Measurements from ENCODE around the gene TBC1D19.
A peak's percentile ranks its signal among the peaks of the same experiment; 100 is the strongest.

The TBC1D19 gene

DNA sequence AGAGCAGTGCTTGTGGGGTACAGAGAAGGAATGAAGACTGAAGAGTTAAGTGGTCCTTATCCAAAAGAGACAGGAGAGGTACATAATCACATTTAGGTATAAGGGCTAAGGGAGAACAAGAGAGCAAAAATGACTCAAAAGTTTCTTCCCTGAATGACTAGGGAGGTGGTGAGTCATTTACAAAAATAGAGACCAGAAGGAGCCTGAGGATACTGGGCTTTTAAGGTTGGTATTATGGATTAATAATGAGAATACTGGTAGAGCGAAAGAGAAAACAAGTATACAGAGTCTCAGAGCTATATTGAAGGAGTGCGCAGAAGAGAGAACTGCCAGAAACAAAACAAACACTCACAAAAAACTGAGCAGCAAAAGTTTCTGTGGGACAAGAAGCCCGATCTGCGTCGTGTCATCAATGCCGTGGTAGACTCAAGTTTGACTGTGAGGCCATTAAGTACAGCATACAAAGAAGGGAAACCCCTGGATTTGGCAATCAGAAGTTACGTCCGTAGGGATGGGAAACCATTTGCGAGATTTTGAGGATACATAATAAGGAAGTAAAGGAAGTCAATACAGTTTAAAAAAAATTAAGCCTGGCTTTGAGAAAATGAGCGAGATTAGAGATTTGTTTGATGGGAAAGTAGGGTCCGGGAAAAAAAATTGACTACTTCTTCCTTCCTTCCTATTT is 147.6 kb downstream of the TBC1D19 start:
- DNase-seq, result no peak

DNA sequence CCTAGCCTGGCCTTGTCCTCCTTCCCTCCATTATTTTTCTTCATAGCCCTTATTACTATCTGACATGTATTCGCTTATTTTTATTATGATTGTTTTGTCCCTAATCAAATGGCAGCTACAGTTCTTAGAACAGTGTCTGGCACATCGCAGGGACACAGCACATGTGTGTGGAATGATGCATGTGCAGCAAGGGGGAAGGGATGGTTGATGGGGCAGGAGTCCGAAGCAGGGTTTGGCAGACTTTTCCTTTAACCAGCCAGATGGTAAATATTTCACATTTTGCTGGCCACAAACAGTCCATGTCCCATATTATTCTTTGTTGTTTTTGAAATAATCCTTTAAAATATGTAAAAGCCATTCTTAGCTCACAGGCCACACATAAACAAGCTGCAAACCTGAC is 148.5 kb downstream of the TBC1D19 start:
- no peak for DNase-seq

DNA sequence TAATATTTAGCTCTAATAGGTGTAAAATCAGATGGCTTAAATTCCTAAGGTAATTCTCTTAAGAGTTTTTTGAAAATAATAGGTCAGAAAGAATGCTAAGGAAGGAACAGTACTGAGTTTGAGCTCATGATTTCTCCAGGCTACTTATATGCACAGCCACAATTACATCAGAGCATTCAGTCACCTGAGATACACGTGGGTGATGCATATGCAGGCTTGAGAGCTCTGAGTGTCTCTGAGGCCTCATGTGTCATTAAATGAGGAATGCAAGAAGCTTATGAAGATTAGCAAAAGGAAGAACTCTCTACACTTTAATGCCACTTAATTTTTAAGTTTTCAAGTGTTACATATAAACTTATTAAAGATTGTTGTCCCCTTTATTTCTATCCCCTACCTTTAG is 152.7 kb downstream of the TBC1D19 start:
- DNase-seq, result no peak

DNA sequence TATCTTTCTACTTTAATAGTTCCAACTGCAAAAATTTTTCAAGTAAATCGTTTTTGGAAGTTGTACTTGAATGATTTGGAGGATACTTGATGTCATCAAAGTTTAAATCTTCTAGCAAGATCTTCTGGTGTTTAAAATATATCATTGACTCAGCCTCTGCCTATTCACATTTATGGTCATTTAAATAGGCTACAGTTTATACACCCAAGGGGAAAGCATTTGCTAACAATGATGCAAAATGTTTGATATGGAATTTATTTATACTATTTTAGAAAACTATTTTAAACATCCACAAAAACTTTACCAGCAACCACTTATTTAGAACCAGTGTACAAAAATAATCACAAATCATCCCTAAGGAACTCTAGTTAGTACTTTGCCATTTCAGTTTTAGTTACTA is 153.5 kb downstream of the TBC1D19 start:
- DNase-seq, result no peak

DNA sequence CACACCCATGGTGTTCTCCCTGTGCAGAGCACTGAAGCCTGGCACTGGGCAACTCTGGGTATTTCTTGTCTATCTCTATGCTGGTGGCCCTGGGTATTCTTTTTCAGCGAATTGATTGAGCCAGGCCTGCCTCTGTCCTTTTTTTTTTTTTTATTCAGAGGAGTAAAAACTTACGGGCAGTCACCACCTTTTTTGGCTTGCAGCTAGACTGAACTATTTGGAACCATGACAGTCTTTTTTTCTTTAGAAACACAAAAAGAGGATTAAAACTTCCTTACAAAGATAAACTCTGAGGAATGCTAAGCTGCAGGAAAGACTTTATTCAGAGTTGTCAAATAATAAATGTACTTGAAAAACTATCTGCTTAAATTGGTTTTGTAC is 157.6 kb downstream of the TBC1D19 start:
- DNase-seq, result peak in 3 of 56 donors; percentile 6 to 10 (median 9)

DNA sequence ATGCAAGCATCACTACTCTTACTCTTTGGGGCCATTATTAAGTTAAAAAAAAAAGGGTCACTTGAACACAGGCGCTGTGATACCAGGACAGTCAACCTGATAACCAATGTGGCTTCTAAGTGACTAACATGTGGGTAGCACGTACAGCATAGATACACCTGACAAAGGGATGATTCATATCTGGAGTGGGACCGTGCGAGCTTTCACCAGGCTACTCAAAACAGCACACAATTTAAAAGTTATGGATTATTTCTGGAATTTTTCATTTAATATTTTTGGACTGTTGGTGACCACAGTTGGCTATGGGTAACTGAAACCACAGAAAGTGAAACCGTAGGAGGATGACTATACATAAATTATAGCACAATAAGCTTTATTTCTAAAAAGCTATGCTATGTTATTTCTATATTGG is 162.9 kb downstream of the TBC1D19 start:
- no peak for DNase-seq

DNA sequence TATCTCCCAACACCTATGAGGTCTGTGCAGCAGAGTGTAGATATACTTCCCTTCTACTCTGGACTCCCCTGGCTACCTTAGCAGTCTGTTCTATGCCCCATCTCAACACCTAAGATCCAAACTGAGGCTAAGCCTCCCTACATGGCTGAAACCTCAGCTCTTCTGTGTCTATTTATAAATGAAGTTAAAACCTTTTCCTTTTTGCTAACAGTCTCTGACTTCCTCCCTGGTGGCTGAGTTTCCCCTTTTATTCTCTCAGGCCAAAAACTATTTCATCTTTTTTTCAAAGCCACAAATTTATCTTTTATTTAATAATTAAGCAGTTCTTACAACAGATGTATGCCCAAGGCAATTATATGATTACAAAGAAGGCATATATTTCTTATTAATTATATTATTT is 164.9 kb downstream of the TBC1D19 start:
- no peak for DNase-seq

DNA sequence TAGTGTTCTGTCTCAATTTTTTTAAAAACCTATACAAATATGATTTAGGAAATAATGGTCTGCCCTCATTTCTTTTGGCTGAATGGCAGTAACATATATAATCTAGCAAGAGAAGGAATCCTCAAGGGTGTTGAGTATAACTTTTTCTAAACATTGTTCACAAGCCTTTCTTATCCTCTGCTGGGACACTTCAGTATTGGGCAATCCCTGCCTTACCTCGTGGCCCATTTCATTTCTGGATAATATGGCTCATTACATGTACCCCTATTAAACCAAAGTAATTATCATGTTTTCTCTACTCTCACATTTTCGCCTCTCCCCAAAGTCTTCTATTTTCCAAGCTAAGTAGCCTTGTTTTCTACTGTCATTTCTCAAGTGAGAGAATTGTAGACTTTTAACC is 166.0 kb downstream of the TBC1D19 start:
- DNase-seq, result no peak

DNA sequence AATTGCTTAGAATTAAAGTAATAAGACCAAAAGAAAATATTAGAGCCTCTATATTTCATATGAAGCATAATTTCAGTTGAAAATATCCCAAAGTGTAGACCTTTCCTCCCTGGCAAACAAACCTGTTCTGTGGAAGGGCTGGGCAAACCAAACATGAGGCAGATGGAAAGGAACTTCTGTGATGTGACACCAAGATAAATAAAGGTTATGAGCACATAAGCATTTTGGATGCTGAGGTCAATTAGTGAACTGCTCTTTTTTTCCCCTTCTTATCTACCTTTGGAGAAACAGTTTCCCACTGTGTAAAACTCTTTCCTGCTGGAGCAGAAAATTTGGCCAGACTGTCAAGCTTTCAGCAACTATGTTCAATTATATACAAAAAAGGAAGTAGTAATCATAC is 167.1 kb downstream of the TBC1D19 start:
- no peak for DNase-seq

DNA sequence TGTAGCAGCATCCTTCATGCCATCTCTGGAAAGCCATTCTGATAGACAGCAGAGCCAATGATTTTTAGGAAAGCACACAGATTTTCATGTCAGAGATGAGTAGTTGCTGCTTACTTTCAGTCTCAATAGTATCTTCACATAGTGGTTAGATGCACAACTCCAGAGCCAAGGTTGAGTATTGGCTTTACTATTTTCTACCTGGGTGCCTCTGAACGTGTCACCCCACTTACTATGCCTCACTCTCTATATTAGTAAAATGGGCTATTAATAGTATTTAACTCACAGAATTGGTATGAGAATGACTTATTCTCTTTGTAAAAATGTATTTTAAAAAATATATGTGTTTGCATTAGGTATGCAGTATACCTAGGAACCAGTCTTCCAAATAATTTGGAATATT is 168.0 kb downstream of the TBC1D19 start:
- no peak for DNase-seq

DNA sequence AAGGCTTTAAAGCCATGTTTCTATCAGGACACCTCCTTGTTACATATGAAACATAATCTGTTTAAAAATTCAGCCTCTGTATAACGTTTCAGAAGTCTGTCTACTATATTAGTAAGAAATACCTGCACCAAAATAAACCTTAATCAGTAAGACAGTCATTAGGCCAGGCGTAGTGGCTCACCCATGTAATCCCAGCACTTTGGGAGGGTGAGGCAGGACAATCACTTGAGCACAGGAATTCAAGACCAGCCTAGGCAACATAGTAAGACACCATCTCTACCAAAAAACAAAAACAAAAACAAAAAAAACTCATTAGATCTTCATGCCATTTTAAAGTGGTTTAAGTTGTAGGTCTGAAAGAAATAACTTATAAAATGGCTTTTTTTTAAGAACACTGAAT is 169.3 kb downstream of the TBC1D19 start:
- no peak for DNase-seq

DNA sequence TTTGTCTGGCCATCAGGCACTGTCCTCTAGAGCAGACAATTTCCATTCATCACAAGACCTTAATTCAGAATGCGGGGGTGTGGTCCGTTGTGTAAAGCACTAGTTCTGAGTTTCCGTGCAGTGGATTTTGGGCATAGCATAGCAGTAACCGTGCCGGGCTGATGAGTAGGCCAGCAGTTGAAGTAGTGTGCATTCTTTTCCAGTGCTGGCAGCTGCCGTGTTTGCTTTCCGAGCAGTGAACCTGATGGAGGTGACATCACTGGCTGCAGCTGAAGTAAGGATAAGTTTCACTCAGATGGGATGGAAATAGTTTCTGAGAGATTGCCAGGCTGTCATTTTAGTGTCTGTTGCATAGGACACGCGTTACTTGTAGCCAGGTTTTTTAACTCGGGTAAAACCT is 169.7 kb downstream of the TBC1D19 start:
- no peak for DNase-seq

DNA sequence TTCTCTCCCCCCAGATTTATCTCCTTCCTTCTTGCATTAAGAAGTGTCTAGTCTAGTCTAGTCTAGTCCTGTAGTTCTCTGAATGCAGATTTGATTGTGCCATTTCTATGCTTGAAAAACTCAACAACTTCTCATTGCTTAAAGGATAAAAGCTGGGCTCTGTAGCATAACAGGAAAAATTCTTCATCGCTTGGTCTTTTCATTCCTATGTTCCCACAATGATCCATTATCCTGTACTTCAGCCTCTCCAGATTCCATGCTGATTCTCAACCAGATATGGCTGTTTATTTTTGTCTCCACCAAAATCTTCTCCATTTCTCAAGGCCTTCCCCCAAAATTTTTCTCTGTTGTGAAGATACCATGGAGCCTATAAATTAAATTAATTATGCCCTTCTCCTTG is 173.9 kb downstream of the TBC1D19 start:
- no peak for DNase-seq

DNA sequence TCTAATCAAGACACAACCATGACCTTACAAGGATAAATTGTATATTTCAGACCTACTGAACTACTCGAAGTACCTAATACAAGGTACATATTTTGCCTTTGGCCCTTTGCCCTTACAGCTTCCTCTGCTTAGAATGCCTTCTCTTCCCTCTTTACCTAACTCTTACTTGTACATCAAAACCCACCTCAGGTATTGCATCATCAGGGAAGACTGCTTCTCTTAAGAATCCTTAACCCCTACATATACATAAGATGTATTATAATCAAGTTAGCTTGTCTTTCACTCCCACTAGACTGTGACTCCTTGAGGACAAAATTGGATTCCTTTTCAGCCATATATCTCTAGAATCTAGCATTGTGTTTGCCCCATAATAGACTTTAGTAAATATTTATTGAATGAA is 175.0 kb downstream of the TBC1D19 start:
- no peak for DNase-seq

DNA sequence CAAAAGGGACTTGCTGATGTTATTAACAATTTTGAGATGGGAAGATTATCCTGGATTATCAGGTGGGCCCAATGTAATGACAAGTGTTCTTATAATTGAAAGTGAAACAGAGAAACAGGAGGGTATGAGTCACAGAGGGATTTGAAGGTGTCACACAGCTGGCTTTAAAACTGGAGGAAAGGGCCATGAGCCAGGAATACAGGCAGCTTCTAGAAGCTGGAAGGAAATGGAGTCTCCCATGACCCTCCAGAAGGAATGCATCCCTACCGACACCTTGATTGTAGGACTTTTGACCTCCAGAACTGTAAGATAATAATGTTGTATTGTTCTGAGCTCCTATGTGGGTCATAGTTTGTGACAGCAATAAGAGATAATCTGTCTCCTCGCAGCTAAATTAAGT is 178.8 kb downstream of the TBC1D19 start:
- no peak for DNase-seq

DNA sequence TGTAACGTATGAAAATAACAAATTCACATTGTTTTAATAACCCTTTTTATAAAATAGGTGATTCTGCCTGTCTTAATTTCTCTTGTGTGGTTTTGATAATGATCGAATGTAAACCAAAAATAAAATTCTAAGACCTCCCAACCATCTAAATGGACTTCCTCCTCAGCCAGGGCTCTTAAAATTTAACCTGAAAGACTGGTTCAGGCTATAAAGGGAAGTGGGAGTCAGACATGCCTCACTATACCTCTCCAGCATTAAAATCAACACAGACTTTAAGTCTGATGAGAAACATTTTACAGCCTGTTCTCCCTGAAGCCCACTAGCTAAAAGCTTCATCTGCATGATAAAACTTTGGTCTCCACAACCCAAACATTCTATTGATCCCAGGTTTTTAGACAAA is 179.2 kb downstream of the TBC1D19 start:
- no peak for DNase-seq

DNA sequence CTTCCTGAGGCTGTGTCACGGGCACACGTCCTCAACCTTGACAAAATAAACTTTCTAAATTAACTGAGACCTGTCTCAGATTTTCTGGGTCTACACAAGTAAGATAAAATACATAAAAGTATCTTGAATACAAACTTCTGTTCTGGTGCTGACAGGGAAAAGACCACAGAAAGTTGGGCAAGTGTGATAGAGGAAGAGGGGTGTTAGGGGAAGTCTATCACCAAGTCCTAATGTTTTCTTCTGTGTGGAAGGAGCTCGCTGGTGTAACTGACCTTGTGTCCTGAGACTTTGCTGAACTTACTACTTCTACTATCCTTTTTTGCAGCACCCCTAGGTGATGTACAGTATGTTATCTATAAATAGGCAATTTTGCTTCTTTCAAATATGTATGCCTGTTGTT is 179.8 kb downstream of the TBC1D19 start:
- no peak for DNase-seq

DNA sequence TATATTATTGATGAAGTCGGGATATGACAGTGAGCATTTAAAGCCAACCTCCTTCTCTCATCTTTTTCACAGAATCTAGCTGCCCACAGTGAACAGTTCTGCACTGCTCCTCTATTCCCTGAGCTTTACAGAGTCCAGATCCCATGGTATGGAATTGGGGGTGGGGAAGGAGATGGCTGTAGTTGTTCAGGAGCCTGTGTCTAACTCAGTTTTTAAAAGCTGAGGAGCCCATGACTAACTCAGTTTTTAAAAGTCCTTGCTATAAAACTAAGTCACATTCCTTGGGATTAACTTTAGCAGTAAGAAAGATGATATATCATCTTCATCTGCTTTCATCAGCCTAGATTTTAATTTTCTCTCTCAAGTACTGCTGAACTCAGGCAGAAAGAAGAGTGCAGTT is 180.3 kb downstream of the TBC1D19 start:
- DNase-seq, result no peak

DNA sequence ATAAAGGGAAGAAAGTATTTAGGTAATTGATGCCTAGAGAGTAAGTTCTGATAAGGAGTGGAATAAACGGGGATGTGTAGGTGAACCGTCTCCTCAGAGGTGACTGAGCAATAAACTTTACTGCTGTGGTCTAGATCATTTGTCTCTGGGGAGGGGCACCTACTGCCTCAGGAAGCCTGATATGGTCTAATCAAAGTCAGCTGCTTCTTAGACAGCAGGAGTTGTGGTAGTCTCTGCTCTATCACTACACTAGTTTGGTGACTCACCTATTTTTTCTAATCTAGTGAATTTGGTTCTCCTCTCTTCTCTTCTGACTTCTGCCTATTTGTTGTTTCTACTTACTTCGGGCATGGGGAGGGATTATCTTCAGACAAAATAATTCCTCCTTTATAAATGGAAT is 181.6 kb downstream of the TBC1D19 start:
- DNase-seq, result no peak

DNA sequence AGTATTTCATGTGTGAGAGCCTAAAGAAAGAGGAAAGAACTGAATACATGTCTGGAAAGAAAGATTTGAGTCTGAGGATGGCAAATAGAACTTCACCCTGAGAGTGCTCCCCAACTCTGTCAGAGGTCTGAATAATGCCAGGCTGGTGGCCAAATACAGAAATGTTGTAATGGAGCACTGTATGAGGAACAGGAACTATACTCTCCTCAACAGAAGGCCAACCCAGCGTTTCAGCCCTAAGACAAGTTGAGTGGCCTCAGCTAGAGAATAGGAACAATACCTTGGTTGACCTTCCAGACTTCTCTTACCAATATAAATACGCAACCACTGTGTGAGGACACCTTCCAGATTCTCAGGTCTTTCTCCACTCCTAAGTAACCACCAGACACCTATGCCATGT is 182.3 kb downstream of the TBC1D19 start:
- DNase-seq, result no peak

DNA sequence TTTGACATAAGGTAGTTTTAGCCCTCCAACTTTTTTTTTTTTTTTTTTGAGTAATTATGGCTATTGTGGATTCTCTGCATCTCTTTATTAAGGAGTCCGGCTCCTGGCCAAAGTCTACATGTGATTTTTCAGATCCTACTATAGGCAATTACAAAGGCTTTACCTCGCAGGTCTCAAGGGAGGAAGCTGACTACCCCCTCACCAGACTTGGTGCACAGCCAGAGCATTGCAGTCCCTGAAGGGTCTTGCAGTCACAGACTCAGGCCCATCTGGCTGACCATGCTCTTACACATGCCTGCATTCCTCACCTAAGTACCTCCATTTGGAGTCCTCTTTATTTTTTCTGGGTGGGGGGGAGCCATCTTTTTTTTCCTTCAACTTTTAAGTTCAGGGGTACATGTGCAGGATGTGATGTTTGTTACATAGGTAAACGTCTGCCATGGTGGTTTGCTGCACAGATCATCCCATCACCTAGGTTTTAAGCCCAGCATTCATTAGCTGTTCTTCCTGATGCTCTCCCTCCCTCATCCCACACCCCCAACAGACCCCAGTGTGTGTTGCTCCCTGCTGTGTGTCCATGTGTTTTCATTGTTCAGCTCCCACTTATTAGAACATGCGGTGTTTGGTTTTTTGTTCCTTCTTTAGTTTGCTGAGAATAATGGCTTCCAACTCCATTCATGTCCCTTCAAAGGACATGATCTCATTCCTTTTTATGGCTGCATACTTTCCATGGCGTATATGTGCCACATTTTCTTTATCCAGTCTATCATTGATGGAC is 188.4 kb downstream of the TBC1D19 start:
- DNase-seq, result no peak

DNA sequence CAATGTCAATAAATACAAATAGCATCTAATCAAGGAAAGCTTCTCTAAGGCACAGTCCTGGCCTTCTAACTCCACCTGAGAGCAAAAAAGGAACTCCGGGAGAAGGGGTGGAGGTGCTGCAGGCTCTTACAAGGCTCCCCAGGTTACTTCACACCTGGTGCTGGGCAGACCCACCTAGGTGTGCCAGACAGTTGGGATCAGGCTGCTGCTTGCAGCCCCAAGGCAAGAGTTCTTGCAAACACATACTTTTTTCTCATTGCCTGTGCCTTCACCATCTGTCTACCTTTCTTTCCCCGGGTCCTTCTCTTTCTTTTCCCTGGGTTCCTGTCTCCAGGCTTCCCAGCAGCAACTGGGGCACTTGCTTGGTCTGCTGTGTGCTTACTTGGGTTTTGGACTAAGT is 195.3 kb downstream of the TBC1D19 start:
- DNase-seq, result no peak

DNA sequence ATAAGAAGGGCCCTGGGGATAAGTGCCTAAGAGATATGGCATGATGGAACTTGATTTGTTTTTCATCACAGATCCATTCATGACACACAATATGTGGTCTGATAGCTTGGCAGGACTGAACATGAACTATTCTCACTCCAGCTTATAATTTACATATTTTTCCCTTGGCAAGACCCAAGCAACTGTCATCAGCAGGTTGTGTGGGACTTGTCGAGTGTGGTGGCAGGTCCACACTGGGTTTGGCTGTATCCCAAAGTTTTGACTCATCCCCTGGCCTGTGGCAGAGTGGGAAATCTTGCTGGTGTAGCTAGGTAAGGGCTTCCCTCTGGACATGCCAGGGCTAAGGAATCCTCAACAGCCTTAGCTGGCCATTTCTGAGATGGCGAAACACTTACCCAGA is 195.8 kb downstream of the TBC1D19 start:
- DNase-seq, result no peak

Measured in amygdala (tissue), 56 donors.